Endodermal cell (in vitro differentiated cells): ENCODE measurements around the gene MAP1S. TPM values are rescaled to one million over a fixed set of nuclear protein-coding genes. Genes with fewer than 3 reads are reported as not detected.
A peak's percentile ranks its signal among the peaks of the same experiment; 100 is the strongest.

Experiments used
- DNase-seq: peaks from one replicate; pipeline ENCODE4 v3.0.0-alpha.2; 2017
- H3K27ac ChIP-seq: 2 replicates; pipeline ENCODE4 v1.5.1; 2013; ENCODE audit warnings: mild to moderate bottlenecking, low read depth, low read length, moderate library complexity
- H3K27me3 ChIP-seq: 2 replicates; pipeline ENCODE4 v1.6.1; 2013; ENCODE audit warnings: mild to moderate bottlenecking, low read length, moderate library complexity; ENCODE audit not compliant: insufficient read depth, control insufficient read depth, poor library complexity, severe bottlenecking
- H3K36me3 ChIP-seq: 2 replicates; pipeline ENCODE4 v1.7.0; 2013; ENCODE audit warnings: mild to moderate bottlenecking, low read length, moderate library complexity; ENCODE audit not compliant: control insufficient read depth, insufficient read depth
- H3K4me1 ChIP-seq: one replicate; pipeline ENCODE4 v1.7.0; 2013; ENCODE audit warnings: low read length; ENCODE audit not compliant: control insufficient read depth, insufficient read depth
- H3K4me3 ChIP-seq: 2 replicates; pipeline ENCODE4 v1.5.1; 2013; ENCODE audit warnings: mild to moderate bottlenecking, low read length, moderate library complexity
- H3K9ac ChIP-seq: 2 replicates; pipeline ENCODE4 v1.6.1; 2013; ENCODE audit warnings: mild to moderate bottlenecking, low read length, moderate library complexity; ENCODE audit not compliant: poor library complexity, severe bottlenecking; ENCODE audit errors: extremely low read depth
- H3K9me3 ChIP-seq: 2 replicates; pipeline ENCODE4 v1.6.1; 2013; ENCODE audit warnings: mild to moderate bottlenecking, low read length, moderate library complexity; ENCODE audit not compliant: control insufficient read depth
- H3K27ac Mint-ChIP-seq: 2 replicates; pipeline ENCODE4 v1.8.0; 2020; ENCODE audit warnings: mixed read lengths
- H3K27me3 Mint-ChIP-seq: 2 replicates; pipeline ENCODE4 v1.8.0; 2021; ENCODE audit warnings: mild to moderate bottlenecking, mixed read lengths; ENCODE audit not compliant: insufficient read depth
- H3K36me3 Mint-ChIP-seq: 2 replicates; pipeline ENCODE4 v1.8.0; 2020; ENCODE audit warnings: low read depth, mixed read lengths
- H3K4me1 Mint-ChIP-seq: 2 replicates; pipeline ENCODE4 v1.8.0; 2020; ENCODE audit warnings: mixed read lengths
- H3K4me3 Mint-ChIP-seq: 2 replicates; pipeline ENCODE4 v1.8.0; 2020; ENCODE audit warnings: mild to moderate bottlenecking, moderate library complexity, mixed read lengths
- H3K9me3 Mint-ChIP-seq: 2 replicates; pipeline ENCODE4 v1.8.0; 2020; ENCODE audit warnings: mild to moderate bottlenecking, mixed read lengths
- WGBS, 2 experiments: methylation state at CpG; one replicate each; pipeline versions ENCODE4 v1.1.5 to v1.1.7; 2013; ENCODE audit warnings: missing lambda C conversion rate in 2 of 2, mixed read lengths in 1 of 2; ENCODE audit not compliant: insufficient coverage in 1 of 2, insufficient read length in 1 of 2; 5-methylcytosine and 5-hydroxymethylcytosine counted together
- total RNA-seq, 2 donors: library from RNA; stranded (reverse); fragmentation: NEBNext Ultra II Directional in 1 of 2; extraction: Animal tissue kit (Norgen Biotek cat#: 25700) in 1 of 2; gene quantifications; 2 replicates in 1 of 2; 3 replicates in 1 of 2; pipeline ENCODE4 v1.2.1, GENCODE V29; 2021
- TF ChIP-seq, protein P1 (sequence below): fragments of 200-600 bp; sonication (generic); conservative IDR thresholded peaks from 2 replicates; pipeline ENCODE4 v1.5.0; 2021; ENCODE audit warnings: antibody characterized with exemption, mild to moderate bottlenecking

The MAP1S gene
- total RNA-seq, 2 donors from 2014 or later = 90.2 to 96.7 TPM

- no peak overlapping the region for H3K27ac Mint-ChIP-seq
- Histone ChIP-seq H3K4me1 (no peaks in the 10 kb centered on the region), H3K27ac (no peak overlapping the region), H3K4me3 (no peak overlapping the region), H3K9ac (no peak overlapping the region), H3K27me3 (no peaks in the 10 kb centered on the region), H3K9me3 (no peaks in the 10 kb centered on the region), H3K36me3 (no peaks in the 10 kb centered on the region)
- H3K27me3 Mint-ChIP-seq = no peaks in the 10 kb centered on the region
- H3K4me3 Mint-ChIP-seq = no peak overlapping the region
- WGBS, 2 experiments = 96% methylated on average over 5 of the region's 7 CpGs; no CpG with 5 or more reads in 1 of the 2 experiments
- no peak for DNase-seq
- H3K4me1 Mint-ChIP-seq = peaks cover 2% of the 10 kb centered on the region
- no peaks in the 10 kb centered on the region for H3K9me3 Mint-ChIP-seq
- TF ChIP-seq, protein P1, sequence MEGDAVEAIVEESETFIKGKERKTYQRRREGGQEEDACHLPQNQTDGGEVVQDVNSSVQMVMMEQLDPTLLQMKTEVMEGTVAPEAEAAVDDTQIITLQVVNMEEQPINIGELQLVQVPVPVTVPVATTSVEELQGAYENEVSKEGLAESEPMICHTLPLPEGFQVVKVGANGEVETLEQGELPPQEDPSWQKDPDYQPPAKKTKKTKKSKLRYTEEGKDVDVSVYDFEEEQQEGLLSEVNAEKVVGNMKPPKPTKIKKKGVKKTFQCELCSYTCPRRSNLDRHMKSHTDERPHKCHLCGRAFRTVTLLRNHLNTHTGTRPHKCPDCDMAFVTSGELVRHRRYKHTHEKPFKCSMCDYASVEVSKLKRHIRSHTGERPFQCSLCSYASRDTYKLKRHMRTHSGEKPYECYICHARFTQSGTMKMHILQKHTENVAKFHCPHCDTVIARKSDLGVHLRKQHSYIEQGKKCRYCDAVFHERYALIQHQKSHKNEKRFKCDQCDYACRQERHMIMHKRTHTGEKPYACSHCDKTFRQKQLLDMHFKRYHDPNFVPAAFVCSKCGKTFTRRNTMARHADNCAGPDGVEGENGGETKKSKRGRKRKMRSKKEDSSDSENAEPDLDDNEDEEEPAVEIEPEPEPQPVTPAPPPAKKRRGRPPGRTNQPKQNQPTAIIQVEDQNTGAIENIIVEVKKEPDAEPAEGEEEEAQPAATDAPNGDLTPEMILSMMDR = no peak
- H3K36me3 Mint-ChIP-seq = no peaks in the 10 kb centered on the region
Observed at GRCh38 chr19:17764348-17764747, 45.1 kb downstream of the MAP1S start.

DNA sequence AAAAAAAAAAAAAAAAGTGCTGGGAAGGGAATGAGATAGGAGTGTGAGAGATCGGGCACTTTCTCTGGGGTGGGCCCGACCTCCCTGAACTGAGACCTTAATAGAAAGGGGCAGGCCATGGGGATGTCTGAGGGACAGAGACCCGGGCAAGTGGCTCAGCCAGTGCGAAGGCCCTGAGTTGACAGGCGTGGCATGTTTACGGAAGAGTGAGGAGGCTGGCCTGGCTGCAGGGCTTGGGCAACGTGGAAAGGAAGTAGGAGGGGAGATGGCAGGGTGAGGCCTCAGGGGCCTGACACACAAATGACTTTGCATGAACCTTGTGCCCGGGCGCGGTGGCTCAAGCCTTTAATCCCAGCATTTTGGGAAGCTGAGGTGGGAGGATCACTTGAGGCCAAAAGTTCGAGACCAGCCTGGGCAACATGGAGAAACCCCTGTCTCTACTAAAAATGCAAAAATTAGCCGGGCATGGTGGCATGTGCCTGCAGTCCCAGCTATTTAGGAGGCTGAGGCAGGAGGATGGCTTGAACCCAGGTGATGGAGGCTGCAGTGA, 45.9 kb downstream of the MAP1S start:
- H3K27me3 ChIP-seq = no peaks in the 10 kb centered on the region
- Mint-ChIP-seq H3K27ac (no peak overlapping the region), H3K4me1 (peaks cover 2% of the 10 kb centered on the region), H3K4me3 (no peak overlapping the region), H3K36me3 (no peaks in the 10 kb centered on the region), H3K27me3 (no peaks in the 10 kb centered on the region), H3K9me3 (no peaks in the 10 kb centered on the region)
- peak; percentile 16 for DNase-seq
- H3K9ac ChIP-seq = no peak overlapping the region
- H3K27ac ChIP-seq = no peak overlapping the region
- no peaks in the 10 kb centered on the region for H3K9me3 ChIP-seq
- TF ChIP-seq, protein P1 = no peak
- no peaks in the 10 kb centered on the region for H3K36me3 ChIP-seq
- H3K4me3 ChIP-seq = no peak overlapping the region
- no peaks in the 10 kb centered on the region for H3K4me1 ChIP-seq
- 90 to 92% methylated on average over 9 to 12 of the region's 12 CpGs for WGBS, 2 experiments

DNA sequence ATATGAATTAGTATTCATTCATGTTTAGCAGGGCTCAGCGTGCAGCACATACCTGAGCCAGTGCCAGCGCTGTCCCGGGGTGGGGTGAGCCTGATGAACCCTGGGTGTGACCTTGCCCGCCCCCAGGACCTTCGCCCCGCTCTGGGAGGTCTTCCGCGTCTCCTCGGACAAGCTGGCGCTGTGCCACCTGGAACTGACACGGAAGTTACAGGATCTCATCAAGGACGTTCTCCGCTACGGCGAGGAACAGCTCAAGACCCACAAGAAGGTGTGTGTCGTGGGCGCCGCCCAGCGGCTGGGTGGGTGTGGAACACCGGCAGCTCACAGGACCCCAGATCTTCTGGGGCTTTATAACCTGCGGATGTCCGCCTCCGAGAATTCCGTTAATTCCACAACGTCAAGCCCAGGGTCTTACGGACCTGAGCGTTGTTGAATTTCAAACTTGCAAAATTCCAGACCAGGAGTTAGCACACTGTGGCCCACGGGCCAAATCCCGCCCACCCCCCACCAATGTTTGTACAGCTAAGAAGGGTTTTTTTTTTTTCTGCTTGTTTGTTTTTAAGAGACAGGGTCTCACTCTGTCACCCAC, 47.4 kb downstream of the MAP1S start:
- Mint-ChIP-seq H3K36me3 (no peaks in the 10 kb centered on the region), H3K4me3 (peak overlapping the region; percentile 33), H3K9me3 (no peaks in the 10 kb centered on the region), H3K4me1 (peaks cover 2% of the 10 kb centered on the region), H3K27me3 (no peaks in the 10 kb centered on the region), H3K27ac (peak overlapping the region; percentile 56)
- Histone ChIP-seq H3K4me1 (no peaks in the 10 kb centered on the region), H3K27me3 (no peaks in the 10 kb centered on the region), H3K36me3 (no peaks in the 10 kb centered on the region), H3K4me3 (no peak overlapping the region), H3K9ac (no peak overlapping the region), H3K9me3 (no peaks in the 10 kb centered on the region), H3K27ac (no peak overlapping the region)
- TF ChIP-seq, protein P1 = peak; percentile 91
- peak; percentile 96 for DNase-seq
- 19 to 26% methylated on average over 26 to 29 of the region's 29 CpGs for WGBS, 2 experiments
